NCI-H1105 (cell line): ENCODE results near the gene SPTBN2.
"Not testable (repeated sequence)": the region's sequence is repeated elsewhere in the genome, so short reads cannot be mapped to it uniquely, and the experiment has no call there.

Experiments
- DNase-seq: peaks from one replicate; lab custom pipeline; 2025; lab: John Stamatoyannopoulos, UW

The SPTBN2 gene

DNA sequence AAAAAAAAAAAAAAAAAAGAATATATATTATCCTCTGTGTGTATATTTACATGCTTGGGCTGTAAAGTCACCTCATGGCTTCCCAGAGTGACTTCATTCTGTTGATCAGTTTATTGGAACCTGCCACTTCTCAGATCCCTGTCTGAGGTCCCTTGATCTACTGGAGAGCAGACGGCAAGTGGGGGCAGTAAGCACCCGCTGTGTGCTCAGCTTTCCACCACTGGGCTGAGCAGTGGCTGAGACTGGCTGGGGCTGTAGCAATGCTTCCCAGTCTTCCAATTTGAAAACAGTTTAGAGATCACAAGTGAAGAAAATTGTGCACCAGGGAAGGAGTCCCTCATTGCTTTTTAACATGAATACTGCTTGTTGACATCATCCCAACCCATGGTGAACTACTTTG, 44.4 kb downstream of the SPTBN2 start:
- DNase-seq = no peak

DNA sequence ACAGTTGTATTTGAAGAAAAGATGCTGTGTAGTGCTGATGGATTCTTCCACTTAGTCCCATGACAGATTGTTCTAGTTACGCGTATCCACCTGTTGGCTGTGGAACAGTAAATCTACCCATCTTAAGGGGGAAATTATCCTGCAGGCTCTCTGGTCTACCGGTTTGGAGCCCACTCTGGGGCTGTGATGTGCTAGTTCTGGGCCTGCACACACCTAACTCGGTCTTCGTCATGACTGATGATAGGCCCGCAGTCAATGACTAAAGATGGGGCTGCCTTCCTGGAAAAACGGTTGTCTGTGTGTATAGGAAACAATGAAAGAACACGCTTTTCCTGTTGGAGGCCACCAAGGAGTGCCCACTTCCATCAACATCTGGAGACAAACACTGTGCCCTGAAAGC, 45.1 kb downstream of the SPTBN2 start:
- DNase-seq = no peak

DNA sequence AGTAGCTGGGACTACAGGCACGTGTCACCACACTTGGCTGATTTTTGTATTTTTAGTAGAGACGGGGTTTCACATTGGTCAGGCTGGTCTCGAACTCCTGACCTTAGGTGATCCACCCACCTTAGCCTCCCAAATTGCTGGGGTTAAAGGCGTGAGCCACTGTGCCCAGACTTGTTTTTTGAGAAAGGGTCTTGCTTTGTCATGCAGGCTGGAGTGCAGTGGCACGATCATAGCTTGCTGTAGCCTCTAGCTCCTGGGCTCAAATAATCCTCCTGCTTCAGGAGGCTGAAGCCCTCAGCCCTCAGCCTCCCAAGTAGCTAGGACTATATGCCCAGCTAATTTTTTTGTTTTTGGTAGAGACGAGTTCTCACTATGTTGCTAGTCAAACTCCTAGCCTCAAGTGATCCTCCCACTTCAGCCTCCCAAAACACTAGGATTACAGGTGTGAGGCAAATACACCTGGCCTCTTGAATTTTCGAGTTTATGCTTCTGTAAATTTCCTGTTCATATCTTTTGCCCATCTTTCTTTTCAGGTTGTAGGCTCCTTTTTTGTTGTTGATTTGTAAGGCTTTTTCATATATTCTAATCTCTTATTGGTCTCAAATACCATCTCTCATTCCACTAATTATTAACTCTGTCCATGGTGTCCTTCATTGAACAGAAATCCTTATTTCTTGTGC, 47.9 kb downstream of the SPTBN2 start:
- no peak for DNase-seq

- peak; percentile 98 for DNase-seq
Observed at GRCh38 chr11:66677599-66678375, 51.2 kb downstream of the SPTBN2 start, which contains the start of gene RBM4B. Gene RBM4B, minus strand, starts transcription at chr11:66677887. Its CDS starts 808 bp downstream, at chr11:66677079.

GRCh38 chr11:66676931-66677598, 52.0 kb downstream of the SPTBN2 start:
- DNase-seq = no peak

DNA sequence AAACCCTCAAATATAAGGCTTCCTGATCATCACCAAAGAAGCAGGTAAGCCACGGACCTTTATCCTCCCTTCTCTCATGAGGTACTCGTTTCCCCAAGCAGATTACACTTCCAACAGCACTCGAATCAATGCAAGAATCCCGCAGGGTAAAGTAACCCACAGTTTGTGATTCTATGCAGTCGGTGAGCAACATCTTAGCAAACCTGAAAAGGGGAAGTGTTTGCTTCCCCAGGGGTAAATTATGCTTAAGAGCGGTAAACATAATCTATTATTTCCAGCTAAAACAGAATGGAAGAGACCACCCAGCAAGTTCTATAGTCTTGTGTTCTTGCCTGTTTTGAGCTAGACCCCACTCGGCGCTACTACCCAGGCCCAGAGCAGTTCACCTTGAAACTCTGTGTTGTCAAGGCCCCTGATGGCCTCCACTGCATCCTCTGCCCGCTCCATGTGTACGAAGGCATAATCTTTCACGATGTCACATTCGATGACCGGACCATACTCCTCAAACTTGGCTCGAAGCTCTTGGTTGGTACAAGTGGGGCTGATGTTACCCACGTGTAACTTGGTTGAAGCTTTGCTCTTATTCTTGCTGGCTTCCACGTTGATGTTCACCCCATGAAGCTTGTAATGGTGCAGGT, 52.6 kb downstream of the SPTBN2 start:
- no peak for DNase-seq

GRCh38 chr11:66674964-66675602, 53.9 kb downstream of the SPTBN2 start:
- no peak for DNase-seq

DNA sequence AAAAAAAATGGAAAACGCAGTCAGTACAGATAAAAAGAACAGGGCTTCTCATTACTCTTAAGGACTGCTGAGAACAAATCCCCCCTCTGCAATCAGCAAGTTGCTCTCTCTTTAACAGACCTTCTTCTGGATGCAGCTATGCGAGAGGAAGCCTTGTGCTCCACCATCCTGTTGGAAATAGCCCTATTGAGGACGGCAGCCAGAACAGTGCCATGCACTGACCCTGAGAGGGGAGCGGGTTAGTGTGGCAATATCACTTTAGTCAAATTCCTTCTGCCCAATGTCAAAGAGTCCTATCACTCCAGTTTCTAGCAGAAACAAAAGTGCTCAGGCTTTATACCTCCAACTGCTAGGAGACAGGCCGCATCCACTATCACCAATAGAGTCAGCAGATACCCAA, 58.2 kb downstream of the SPTBN2 start:
- DNase-seq = no peak

GRCh38 chr11:66665369-66665768, 63.6 kb downstream of the SPTBN2 start:
- no peak for DNase-seq

GRCh38 chr11:66663741-66664296, 65.2 kb downstream of the SPTBN2 start:
- DNase-seq = no peak

DNA sequence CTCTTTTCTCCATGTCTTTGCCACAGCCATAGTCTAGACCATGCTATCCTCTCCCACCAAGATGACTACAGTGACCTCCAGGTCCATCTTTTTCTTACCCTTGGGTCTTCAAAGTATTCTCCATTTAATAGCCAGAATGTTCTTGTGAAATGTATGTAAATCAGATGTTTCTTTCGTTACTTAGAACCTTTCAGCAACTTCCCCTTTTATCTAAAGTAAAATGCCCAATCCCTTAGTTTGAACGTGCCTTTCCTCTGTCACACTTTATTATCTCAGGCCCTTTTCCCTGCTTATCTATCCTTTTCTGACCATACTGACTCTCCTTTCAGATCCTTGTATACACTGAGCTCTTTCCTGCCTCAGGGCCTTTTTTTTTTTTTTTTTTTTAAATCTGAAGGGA, 69.3 kb downstream of the SPTBN2 start:
- DNase-seq = no peak

GRCh38 chr11:66653123-66653522, 75.9 kb downstream of the SPTBN2 start:
- DNase-seq = no peak

DNA sequence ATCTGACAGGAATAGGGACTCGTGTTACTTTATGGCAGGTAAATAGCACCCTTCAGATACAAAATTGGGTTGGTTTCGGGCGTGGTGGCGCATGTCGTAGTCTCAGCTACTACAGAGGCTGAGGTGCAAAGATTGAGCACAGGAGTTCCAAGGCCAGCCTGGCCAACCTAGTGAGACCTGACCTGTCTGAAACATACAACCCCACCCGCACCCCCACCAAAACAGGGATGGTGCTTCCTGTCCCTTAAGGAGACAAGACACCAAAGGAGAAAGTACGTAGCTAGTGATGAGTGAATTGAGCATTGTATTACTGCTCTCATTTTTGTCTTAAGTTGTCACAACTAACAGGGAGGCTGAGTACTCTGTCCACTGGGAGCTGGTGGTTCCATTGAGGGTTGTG, 76.4 kb downstream of the SPTBN2 start:
- DNase-seq = no peak

GRCh38 chr11:66651016-66651415, 78.0 kb downstream of the SPTBN2 start:
- no peak for DNase-seq

- DNase-seq = no peak
Observed at GRCh38 chr11:66649903-66650302, 79.1 kb downstream of the SPTBN2 start.

DNA sequence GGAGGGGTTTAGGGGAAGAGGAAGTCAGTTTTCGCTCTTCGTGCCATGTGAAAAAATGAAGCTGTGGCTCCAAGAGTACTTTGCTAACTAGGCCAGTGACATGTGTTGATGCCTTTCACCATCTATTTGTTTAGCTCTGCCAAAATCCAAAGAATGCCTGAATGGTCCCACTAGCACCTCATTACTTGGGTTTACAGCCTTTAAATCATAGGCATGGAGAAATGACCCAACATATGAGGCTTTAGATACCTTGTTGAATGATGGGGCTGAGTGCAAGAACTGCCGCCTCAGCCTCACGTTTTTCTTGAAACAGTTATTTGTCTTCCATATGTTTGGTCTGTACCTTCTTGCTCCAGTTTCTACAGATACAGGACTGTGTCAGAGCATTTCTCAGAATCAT, 82.2 kb downstream of the SPTBN2 start:
- no peak for DNase-seq

GRCh38 chr11:66643745-66644437, 85.1 kb downstream of the SPTBN2 start:
- no peak for DNase-seq

- DNase-seq = peak; percentile 5
Observed at GRCh38 chr11:66641834-66642233, 87.2 kb downstream of the SPTBN2 start.

DNA sequence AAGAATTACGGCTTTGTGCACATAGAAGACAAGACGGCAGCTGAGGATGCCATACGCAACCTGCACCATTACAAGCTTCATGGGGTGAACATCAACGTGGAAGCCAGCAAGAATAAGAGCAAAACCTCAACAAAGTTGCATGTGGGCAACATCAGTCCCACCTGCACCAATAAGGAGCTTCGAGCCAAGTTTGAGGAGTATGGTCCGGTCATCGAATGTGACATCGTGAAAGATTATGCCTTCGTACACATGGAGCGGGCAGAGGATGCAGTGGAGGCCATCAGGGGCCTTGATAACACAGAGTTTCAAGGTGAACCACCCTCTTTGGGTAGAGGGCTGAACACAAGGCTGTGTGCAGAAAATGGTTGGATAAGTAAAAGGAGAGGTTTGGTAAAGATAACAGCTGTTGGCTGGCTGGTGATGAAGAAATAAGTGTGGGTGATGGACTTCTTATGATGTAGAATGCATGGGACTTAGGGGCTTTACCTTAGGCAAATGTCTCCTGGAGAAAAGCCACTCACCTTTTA, 89.1 kb downstream of the SPTBN2 start:
- not testable (repeated sequence) for DNase-seq

- DNase-seq = no peak
Observed at GRCh38 chr11:66639066-66639813, 89.8 kb downstream of the SPTBN2 start.
